GM12878 (cell line): ENCODE data around the gene TRAF3IP1. TPM values are rescaled to one million over a fixed set of nuclear protein-coding genes. Genes with fewer than 3 reads are reported as not detected.

Source experiments
- ATAC-seq: fragments of 200-7000 bp; cut with Tn5 transposase; 3 replicates; pipeline ENCODE4 v1.9.1; 2020; ENCODE audit warnings: mild to moderate bottlenecking, moderate library complexity
- BruUV-seq: library from RNA; stranded (reverse); fragments of 400-500 nt; replicated peaks from 2 replicates; lab custom pipeline; 2021; lab: Mats Ljungman, UMichigan
- CTCF ChIA-PET: fragments of 300-600 bp; sonication (Branson Sonifier 250); formaldehyde crosslinking; extraction: SDS; loops from one replicate; lab custom pipeline; 2021; ENCODE audit warnings: inconsistent platforms; lab: Yijun Ruan, JAX
- POLR2A ChIA-PET: fragments of 350-600 bp; formaldehyde crosslinking; extraction: SDS; loops from one replicate; lab custom pipeline; 2021; ENCODE audit warnings: inconsistent platforms; lab: Charles Lee
- RAD21 ChIA-PET: fragments of 300-600 bp; sonication (Branson Sonifier 250); formaldehyde crosslinking; loops from one replicate; lab custom pipeline; 2023; ENCODE audit warnings: antibody characterized with exemption; ENCODE audit not compliant: unreplicated experiment; lab: Charles Lee
- SMC1A ChIA-PET: fragments of 300-600 bp; sonication (Branson Sonifier 250); formaldehyde crosslinking; loops from one replicate; lab custom pipeline; 2023; ENCODE audit not compliant: unreplicated experiment, uncharacterized antibody; lab: Charles Lee
- DNase-seq: peaks from one replicate; pipeline ENCODE4 v3.0.0-alpha.2; 2011; ENCODE audit warnings: low read depth, low spot score
- FAIRE-seq: peaks from 3 replicates; lab custom pipeline; 2011; peaks lifted over from hg19 to GRCh38; lab: Jason Lieb, UNC
- H2AFZ ChIP-seq: 2 replicates; pipeline ENCODE4 v1.6.0; 2011; ENCODE audit warnings: low read depth, low read length, control low read depth; ENCODE audit not compliant: control insufficient read depth
- H3K27ac ChIP-seq: 2 replicates; pipeline ENCODE4 v1.5.1; 2011; ENCODE audit warnings: control low read depth; ENCODE audit not compliant: control insufficient read depth, insufficient read depth
- H3K27me3 ChIP-seq, 2 experiments: replicated peaks in 1 of 2; 2 replicates each; pipeline versions ENCODE4 v1.6.0 to v1.6.1; 2011; ENCODE audit warnings: low read length in 1 of 2; ENCODE audit not compliant: control insufficient read depth in 2 of 2, insufficient read depth in 2 of 2
- H3K36me3 ChIP-seq, 2 experiments: 2 replicates each; pipeline ENCODE4 v1.5.1; 2011; ENCODE audit warnings: low read length in 1 of 2; ENCODE audit not compliant: control insufficient read depth in 2 of 2, insufficient read depth in 2 of 2
- H3K4me1 ChIP-seq: 2 replicates; pipeline ENCODE4 v1.6.1; 2011; ENCODE audit warnings: mild to moderate bottlenecking, low read length, moderate library complexity, mixed read lengths; ENCODE audit not compliant: control insufficient read depth, insufficient read depth
- H3K4me2 ChIP-seq: 2 replicates; pipeline ENCODE4 v1.6.0; 2011; ENCODE audit warnings: control low read depth; ENCODE audit not compliant: control insufficient read depth, insufficient read depth
- H3K4me3 ChIP-seq: fragments of 200-600 bp; sonication (generic); 2 replicates; pipeline ENCODE4 v1.5.1; 2016
- H3K79me2 ChIP-seq: 2 replicates; pipeline ENCODE4 v1.6.0; 2011; ENCODE audit warnings: low read length; ENCODE audit not compliant: control insufficient read depth, insufficient read depth
- H3K9ac ChIP-seq: 2 replicates; pipeline ENCODE4 v1.8.0; 2011; ENCODE audit warnings: low read length, control low read depth, mixed read lengths; ENCODE audit not compliant: control insufficient read depth, insufficient read depth
- H3K9me3 ChIP-seq: replicated peaks from 3 replicates; pipeline ENCODE4 v1.5.1; 2011; ENCODE audit warnings: mild to moderate bottlenecking, low read length; ENCODE audit not compliant: control insufficient read depth, insufficient read depth
- H4K20me1 ChIP-seq: 2 replicates; pipeline ENCODE4 v1.6.0; 2011; ENCODE audit not compliant: control insufficient read depth, insufficient read depth
- BMI1 ChIP-seq: fragments of 450-650 bp; IDR thresholded peaks from 2 replicates; pipeline ENCODE4 v1.6.1; 2016; ENCODE audit warnings: mild to moderate bottlenecking, moderate library complexity, borderline replicate concordance
- BRCA1 ChIP-seq: IDR thresholded peaks from 2 replicates; pipeline ENCODE4 v1.6.1; 2011; ENCODE audit warnings: low read depth, low read length, improper control_type of control experiment
- CEBPB ChIP-seq, 2 experiments: fragments of 150-350 bp in 1 of 2; IDR thresholded peaks; 2 replicates each; pipeline ENCODE4 v1.6.1; 2012 to 2014; ENCODE audit warnings: low read depth in 2 of 2, low read length in 2 of 2, borderline replicate concordance in 1 of 2, inconsistent platforms in 1 of 2
- RFX5 ChIP-seq: IDR thresholded peaks from 2 replicates; pipeline ENCODE4 v1.6.1; 2011; ENCODE audit warnings: low read depth, low read length, improper control_type of control experiment
- WGBS: methylation state at CpG from one replicate; pipeline ENCODE4 v1.1.6; 2016; ENCODE audit warnings: low lambda C conversion rate; ENCODE audit not compliant: insufficient replicate concordance, insufficient coverage; ENCODE audit errors: missing lambda C conversion rate; 5-methylcytosine and 5-hydroxymethylcytosine counted together
- in situ Hi-C: fragments of 300-500 bp; cut with MboI; formaldehyde crosslinking; loops from 9 replicates; pipeline ENCODE4 v1.14.3; 2018; ENCODE audit warnings: mixed read lengths
- intact Hi-C: fragments of 100-400 bp; cut with micrococcal nuclease; formaldehyde crosslinking; loops from one replicate; pipeline ENCODE4 v1.14.2; 2022; ENCODE audit not compliant: unreplicated experiment
- polyA plus RNA-seq, 11 experiments: library from polyadenylated mRNA; depleted of rRNA in 4 of 11; unstranded in 6 of 11; stranded (reverse) in 5 of 11; fragments of >200 nt; fragmentation: Nextera tagmentation in 4 of 11; fragmentation: Illumina TruSeq in 1 of 11; extraction: Ambion mirVana in 4 of 11; extraction: Trizol in 1 of 11; gene quantifications; 1 replicate in 1 of 11; 2 replicates in 10 of 11; pipeline versions ENCODE4 v1.2.1 to v1.2.3, GENCODE V29; 2011 to 2016; ENCODE audit warnings: inconsistent platforms in 2 of 11, missing spikeins in 2 of 11, low read depth in 1 of 11
- total RNA-seq, 4 experiments: library from RNA; depleted of rRNA in 3 of 4; stranded (reverse); fragments of >200 nt in 3 of 4; fragmentation: Illumina TruSeq in 1 of 4; extraction: Trizol in 1 of 4; gene quantifications; 2 replicates each; pipeline versions ENCODE4 v1.2.1 to v1.2.3, GENCODE V29; 2013 to 2021
- TF ChIP-seq, protein P1 (sequence below): fragments of 450-650 bp; formaldehyde crosslinking; IDR thresholded peaks from 2 replicates; pipeline ENCODE4 v1.4.0; 2022; ENCODE audit warnings: mild to moderate bottlenecking, moderate library complexity

TRAF3IP1 gene
- total and polyA plus RNA-seq, 10 of the 15 experiments (the other 5 are each of a cell fraction or from before 2014, with no cell fraction given), result 1.6 to 7.5 (median 3.6) TPM

DNA sequence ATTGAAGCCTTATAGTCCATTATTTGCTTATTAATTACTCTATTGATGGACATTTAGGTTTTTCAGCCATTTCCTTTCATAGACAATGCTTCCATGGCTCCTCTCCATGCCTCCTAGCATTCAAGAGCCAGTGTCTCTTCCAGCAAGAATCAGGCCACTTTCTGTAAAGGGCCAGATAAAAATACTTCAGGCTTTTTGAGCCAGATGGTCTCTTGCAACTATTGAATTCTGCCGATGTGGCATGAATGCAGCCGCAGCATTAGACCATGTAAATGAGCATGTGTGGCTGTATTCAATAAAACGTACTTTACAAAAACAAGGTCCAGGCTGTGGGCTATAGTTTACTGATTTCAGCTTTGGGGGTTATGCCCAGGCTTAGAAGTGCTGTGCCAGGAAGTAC lies 38.5 kb downstream of the TRAF3IP1 start:
- CTCF ChIA-PET, result interaction anchor here (0.7 to 1.8 kb wide), 2 partner anchors 106 to 489 kb away, joined by 3 to 6 read pairs; no protein-coding TSS in a partner anchor

More for the DNA sequence above, 38.5 kb downstream of the TRAF3IP1 start:
- no TSS peak for BruUV-seq
- Histone ChIP-seq H3K79me2 (no peaks in the 10 kb centered on the region), H3K27me3 (no peaks in the 10 kb centered on the region), H3K36me3 (no peaks in the 10 kb centered on the region; a peak in 1 of 4 replicates), H3K4me2 (no peak overlapping the region), H3K4me3 (no peak overlapping the region), H3K4me1 (peaks cover 4% of the 10 kb centered on the region; the same call in 1 of the 2 replicates), H2AFZ (no peak overlapping the region), H3K9ac (no peak overlapping the region), H4K20me1 (no peaks in the 10 kb centered on the region), H3K27ac (no peak overlapping the region), H3K9me3 (no peaks in the 10 kb centered on the region)
- ChIA-PET SMC1A (no interaction called here), RAD21 (no interaction called here), POLR2A (no interaction called here)
- in situ Hi-C loops (loop anchor here (10.0 kb wide), 1 partner anchor 426 kb away; no protein-coding TSS in a partner anchor), intact Hi-C loops (no loop called here)
- ATAC-seq (no peak), DNase-seq (no peak), FAIRE-seq (no peak)
- TF ChIP-seq BMI1 (no peak), CEBPB (IDR thresholded peaks at IDR 0.05; ENCODE audit: borderline replicate concordance in 1 of 2, low read depth in 2 of 2, low read length in 2 of 2) (no peak), BRCA1 (no peak), RFX5 (no peak)
- TF ChIP-seq, protein P1, sequence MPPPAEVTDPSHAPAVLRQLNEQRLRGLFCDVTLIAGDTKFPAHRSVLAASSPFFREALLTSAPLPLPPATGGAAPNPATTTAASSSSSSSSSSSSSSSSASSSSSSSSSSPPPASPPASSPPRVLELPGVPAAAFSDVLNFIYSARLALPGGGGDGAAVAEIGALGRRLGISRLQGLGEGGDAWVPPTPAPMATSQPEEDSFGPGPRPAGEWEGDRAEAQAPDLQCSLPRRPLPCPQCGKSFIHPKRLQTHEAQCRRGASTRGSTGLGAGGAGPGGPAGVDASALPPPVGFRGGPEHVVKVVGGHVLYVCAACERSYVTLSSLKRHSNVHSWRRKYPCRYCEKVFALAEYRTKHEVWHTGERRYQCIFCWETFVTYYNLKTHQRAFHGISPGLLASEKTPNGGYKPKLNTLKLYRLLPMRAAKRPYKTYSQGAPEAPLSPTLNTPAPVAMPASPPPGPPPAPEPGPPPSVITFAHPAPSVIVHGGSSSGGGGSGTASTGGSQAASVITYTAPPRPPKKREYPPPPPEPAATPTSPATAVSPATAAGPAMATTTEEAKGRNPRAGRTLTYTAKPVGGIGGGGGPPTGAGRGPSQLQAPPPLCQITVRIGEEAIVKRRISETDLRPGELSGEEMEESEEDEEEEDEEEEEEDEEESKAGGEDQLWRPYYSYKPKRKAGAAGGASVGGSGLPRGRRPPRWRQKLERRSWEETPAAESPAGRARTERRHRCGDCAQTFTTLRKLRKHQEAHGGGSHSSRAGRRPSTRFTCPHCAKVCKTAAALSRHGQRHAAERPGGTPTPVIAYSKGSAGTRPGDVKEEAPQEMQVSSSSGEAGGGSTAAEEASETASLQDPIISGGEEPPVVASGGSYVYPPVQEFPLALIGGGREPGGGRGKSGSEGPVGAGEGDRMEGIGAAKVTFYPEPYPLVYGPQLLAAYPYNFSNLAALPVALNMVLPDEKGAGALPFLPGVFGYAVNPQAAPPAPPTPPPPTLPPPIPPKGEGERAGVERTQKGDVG, result no peak
- 78% methylated on average over 3 of the region's 3 CpGs for WGBS
